NCI-H69 (cell line): ENCODE measurements around the gene RDH16.

Experiments
- DNase-seq: peaks from one replicate; lab custom pipeline; 2025; lab: John Stamatoyannopoulos, UW

Gene RDH16

GRCh38 chr12:56957229-56958052 is at the start of gene RDH16:
TSS of gene RDH16 (minus strand) at chr12:56957608. CDS start at chr12:56957462, 146 bp downstream.
- DNase-seq: peak; percentile 88

- no peak for DNase-seq
These were observed 49.5 kb upstream of the RDH16 start for GRCh38 chr12:57006809-57007475.

- DNase-seq: peak; percentile 85
These were observed 48.8 kb upstream of the RDH16 start, which contains the start of gene ZBTB39 for GRCh38 chr12:57005980-57006808. TSS of gene ZBTB39 (minus strand) at chr12:57006546. CDS start at chr12:57004917, 1,629 bp downstream.

GRCh38 chr12:57004651-57005050 is 47.2 kb upstream of the RDH16 start:
- no peak for DNase-seq

GRCh38 chr12:57003395-57003794 is 46.0 kb upstream of the RDH16 start:
- no peak for DNase-seq

- DNase-seq: peak; percentile 76
These were observed 44.1 kb upstream of the RDH16 start for GRCh38 chr12:57001448-57001906.

- no peak for DNase-seq
These were observed 43.0 kb upstream of the RDH16 start for GRCh38 chr12:57000393-57000792.

- DNase-seq: no peak
These were observed 42.0 kb upstream of the RDH16 start for GRCh38 chr12:56999456-56999855.

GRCh38 chr12:56998981-56999380 is 41.6 kb upstream of the RDH16 start:
- DNase-seq: no peak

GRCh38 chr12:56998316-56998715 is 40.9 kb upstream of the RDH16 start:
- DNase-seq: no peak

- DNase-seq: no peak
These were observed 39.6 kb upstream of the RDH16 start for GRCh38 chr12:56996793-56997545.

- no peak for DNase-seq
These were observed 38.6 kb upstream of the RDH16 start for GRCh38 chr12:56995930-56996496.

GRCh38 chr12:56995201-56995929 is 38.0 kb upstream of the RDH16 start:
- DNase-seq: no peak

- no peak for DNase-seq
These were observed 36.9 kb upstream of the RDH16 start for GRCh38 chr12:56994231-56994746.

- DNase-seq: no peak
These were observed 35.9 kb upstream of the RDH16 start for GRCh38 chr12:56993346-56993745.

GRCh38 chr12:56991319-56992246 is 34.2 kb upstream of the RDH16 start:
- peak; percentile 29 for DNase-seq

GRCh38 chr12:56990648-56991318 is 33.4 kb upstream of the RDH16 start:
- DNase-seq: no peak

- DNase-seq: no peak
These were observed 32.6 kb upstream of the RDH16 start for GRCh38 chr12:56989861-56990610.
